Effector CD4-positive, alpha-beta T cell (primary cell): ENCODE data around the gene SMYD2.

ENCODE experiments used
- DNase-seq: peaks from one replicate; pipeline ENCODE4 v3.0.0-alpha.2; 2020

Gene SMYD2

DNA sequence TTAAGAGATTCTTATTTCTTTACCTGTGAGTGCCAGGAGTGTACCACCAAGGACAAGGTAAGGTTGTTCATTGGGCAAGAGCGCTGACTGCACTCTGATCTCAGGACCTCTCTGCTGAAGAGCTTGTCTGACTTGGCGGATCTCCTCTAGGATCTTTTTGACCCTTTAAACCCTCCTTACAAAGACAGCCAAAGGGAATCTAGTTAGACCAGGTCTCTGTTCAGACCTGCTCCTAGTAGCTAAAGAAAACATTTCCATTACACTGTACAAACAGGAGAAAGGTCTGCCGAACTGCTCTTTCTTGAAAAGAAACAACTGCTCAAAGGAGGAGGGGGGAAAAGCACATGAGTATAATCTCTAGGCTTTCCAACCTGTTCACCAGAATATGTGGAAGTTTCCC lies 49.3 kb downstream of the SMYD2 start:
- DNase-seq: no peak

DNA sequence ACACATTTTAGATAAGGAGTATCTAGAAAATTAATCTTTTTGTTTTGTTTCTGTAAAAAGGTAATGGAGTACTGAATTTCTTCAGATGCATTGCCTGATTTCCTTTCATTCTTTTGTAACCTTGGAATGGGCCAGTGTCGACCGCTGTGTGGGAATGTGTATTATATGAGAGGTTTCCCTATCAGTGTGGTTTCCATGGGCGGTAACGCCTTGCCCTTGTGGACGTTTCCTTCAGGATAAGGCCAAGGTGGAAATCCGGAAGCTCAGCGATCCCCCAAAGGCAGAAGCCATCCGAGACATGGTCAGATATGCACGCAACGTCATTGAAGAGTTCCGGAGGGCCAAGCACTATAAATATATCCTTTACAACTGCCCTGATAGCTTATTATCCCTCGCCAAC lies 49.8 kb downstream of the SMYD2 start:
- DNase-seq: no peak

DNA sequence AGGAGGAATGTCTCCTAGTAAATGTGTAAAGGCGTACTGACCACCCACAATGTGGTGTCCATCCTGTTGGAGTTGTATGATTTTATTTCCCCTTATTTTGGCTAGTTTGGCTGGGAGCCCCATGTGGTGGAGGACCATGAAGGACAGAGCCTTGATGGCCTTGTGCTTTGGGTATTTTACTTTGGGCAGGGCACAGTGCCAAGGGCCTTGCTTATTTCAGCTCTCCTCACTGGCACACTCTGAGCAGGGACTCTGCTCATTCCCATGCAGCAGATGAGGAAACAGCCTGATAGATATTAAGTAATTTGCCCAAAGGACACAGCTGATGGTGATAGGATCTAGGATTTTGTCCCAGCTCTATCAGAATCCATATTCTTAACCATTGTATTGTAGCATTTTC lies 50.2 kb downstream of the SMYD2 start:
- no peak for DNase-seq

DNA sequence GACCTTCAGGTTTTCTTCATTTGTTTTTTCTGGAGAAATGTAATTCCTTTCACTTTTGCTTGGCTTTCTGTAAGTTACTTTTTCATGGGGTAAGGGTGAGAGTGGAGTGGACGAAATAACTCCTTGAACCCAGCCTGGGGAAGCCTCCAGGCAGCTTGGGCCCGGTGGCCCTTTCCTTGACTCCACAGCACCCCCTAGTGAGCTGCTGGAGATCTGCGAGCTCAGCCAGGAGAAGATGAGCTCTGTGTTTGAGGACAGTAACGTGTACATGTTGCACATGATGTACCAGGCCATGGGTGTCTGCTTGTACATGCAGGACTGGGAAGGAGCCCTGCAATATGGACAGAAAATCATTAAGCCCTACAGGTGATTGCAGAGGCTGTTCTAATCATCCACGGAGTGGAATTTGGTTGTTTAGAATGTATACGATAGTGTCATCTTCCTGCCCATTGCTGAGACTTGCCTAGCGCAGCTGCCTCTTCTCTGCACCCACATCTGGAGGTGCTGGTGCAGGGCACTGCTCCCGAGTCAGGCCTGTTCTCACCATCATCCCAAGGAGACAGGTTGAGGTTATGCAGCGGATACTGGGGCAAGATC lies 51.0 kb downstream of the SMYD2 start:
- peak; percentile 27 for DNase-seq

DNA sequence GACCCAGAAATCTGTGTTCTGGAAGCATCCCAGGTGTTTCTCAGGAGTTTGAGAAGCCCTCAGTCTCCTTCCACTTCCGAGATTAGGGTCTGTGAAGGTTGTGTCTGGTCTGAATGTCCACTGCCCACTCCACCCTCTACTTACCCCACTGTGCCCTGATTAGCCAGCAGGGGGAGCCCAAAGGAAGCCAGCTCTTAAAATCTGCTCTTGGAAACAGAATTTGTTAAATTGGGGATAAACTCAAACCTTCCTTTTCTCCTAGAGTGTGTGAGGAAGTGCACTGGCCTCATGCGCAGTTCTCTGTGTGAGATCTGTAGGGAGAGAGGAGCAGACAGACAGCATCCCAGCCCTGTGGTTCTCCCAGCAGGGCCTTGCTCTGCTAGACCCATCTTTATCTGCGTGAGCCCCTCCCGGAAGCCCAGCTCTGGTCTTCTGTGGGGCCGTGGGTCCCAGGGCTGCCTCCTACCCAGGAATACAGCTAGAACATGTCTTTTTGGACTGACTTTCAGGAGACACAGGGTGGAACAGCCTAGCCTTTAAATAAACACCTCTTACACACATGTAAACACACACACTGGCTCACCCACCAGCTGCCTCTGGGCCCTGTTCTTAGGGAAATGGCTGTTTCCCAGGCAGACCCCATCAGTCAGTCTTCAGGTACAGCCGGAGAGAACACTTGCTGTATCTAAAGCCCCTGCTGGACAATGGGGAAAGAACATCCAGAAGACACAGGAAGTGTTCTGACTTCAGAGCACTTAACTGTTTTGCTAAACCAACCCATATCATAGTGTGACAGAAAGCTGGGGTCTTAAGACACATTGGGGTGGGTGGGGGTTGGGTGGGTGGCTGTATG lies 52.2 kb downstream of the SMYD2 start:
- DNase-seq: no peak

DNA sequence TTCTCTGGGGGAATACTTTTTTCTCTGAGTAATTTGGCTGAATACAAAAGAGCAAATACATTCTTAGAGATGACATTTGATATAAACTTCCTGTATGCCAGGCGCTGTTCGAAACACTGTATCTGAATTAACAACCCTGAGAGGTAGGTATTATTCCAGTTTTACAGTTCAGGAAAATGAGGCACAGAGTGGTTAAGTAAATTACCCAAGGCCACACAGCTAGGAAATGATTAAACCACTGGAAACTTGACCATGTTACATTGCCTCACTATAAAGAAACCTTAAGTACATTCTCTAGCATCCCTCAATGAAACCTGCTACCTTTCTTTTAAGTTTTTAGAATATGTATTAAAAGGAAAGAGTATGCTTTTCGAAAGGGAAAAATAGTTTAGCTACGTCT lies 54.6 kb downstream of the SMYD2 start:
- DNase-seq: no peak

DNA sequence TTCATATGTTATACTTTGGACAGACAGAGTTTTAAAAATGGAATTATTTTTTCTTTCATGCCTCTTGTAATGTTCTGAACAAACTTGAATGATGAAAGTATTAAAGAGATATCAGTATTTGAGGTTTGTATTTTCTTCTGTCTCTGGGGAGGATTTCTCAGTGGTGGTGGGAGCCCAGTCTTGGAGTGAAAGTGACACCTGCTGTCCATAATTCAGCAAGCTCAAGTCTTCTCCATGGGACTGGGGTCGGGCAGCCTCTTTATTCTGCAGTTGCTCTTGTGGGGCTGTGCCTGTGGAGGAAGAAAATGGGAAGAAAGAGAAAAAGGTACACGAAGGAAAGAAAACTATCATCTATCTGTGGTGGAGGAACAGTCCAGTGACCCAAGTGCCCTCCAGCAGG lies 56.1 kb downstream of the SMYD2 start:
- DNase-seq: no peak

DNA sequence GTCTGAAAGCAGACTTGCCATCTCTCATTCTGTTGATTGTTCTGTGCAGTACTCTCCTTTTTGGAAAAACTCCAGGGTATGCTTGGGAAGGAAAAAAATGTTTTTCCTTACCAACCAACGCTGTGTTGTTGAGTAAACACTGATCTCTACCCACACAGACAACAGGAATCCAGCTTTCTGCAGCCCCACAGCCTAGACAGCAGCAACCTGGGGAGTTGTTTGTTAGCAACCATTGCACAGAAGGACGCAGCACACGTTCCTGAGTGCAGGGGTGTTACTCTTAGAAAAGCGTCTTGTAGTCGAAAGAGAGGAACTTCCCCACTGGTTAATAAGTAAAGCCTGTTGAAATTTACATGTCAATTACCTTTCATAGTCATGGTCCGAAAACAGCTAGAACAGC lies 56.6 kb downstream of the SMYD2 start:
- no peak for DNase-seq

DNA sequence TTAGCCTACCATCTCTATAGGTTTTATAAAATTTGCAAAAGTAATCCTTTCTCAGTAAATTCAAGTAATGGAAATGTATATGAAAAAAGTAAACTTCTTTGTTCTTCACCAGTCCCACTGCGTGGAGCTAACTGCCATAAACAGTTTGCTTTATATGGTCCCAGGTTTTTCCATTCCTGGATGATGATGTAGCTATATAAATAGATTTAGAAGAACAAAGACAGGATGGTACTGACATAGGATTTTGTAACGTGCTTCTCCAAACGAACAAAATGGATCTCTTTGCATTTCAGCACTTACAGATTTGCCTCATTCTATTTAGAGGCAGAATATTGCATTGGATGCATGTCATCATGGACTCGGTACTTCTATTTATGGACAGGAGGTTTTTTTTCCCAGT lies 57.3 kb downstream of the SMYD2 start:
- DNase-seq: no peak

DNA sequence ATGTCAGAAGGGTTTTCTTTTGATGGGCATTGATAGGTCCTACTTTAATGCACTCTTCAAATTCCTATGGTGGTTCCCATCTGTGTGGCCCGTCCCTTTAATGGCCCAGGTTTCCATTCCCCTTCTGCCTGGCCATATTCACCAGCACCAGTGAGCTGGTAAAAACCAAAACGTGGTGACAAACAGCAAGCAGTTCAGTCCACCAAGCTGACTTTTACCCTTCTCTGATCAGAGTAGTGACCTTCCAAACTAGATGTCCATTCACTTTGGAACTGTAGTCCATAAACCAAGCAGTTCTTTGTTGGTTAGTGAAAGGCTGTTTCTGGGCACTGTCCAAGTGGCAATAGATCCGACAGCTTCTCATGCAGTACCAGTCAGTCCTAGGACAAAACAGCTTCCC lies 60.5 kb downstream of the SMYD2 start:
- DNase-seq: no peak

DNA sequence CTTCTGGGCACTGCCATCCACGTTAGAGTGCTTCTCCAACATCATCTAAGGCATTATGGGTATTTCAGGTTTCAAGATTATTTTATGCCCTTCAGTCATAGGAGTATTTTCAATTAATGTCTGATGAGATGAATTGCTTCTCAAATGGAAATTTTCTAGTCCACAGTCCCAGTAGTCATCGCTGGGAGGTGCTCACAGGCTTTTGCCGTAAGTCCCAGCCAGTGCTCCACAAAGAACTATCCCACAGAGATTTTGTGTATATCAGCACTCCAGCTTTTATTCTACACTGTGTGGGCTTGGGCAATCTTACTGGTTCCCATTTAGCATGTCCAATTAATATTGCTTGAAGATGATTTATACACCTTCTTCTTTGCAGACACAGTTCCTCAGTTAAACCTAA lies 61.0 kb downstream of the SMYD2 start:
- no peak for DNase-seq

DNA sequence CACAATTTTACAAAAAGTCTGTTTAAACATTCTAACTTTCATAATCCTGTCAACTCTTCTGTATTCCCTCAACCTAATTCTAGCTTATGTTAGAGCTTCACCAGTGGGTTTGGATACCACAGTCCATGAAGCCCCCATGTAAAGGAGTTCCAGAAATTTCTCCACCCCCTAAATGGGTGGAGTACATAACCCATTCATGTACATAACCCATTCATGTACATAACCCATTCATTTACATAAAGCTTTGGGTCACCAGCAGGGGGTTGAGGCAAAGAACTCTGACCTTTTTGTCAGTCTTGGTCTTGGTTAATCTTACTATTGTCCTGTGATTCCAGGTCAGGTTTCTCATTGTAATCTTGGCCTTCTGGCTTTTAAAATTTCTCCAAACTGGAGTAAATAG lies 61.6 kb downstream of the SMYD2 start:
- DNase-seq: no peak

DNA sequence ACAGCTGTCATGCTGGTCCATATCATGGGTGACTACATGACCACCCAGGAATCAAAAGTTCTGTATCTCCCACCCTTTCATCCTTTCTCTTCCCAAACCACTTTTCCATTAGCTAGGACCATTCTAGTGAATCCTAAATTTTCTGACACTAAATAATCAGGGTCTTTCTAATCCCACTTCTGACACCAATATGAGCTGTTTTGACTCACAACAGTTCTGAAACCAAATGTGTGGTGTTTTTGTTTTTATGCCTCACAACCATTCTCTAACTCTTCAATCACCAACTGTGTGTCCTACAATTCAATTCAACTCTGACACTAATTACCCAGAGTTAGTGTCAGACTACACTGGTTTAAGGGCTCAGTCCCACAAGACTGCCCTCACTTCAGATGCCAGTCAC lies 63.9 kb downstream of the SMYD2 start:
- no peak for DNase-seq

DNA sequence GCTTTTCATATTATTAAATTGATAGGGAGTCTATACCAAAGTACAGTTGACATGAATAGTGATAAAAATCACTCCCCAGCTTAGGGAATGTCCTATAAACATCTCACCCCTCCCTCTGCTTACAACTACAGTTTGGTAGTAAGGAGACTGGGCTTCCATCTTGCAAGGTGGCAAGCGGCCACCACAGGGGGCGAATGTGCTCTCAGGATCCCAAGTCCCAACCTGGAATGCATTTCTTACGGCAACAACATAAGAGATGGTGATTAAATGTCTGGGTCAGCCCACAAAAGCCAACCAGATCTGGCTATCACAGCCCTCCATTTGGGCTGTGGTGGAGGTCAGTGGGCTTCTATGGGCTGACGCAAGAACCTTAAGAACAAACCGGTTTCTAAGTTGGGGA lies 68.0 kb downstream of the SMYD2 start:
- no peak for DNase-seq

DNA sequence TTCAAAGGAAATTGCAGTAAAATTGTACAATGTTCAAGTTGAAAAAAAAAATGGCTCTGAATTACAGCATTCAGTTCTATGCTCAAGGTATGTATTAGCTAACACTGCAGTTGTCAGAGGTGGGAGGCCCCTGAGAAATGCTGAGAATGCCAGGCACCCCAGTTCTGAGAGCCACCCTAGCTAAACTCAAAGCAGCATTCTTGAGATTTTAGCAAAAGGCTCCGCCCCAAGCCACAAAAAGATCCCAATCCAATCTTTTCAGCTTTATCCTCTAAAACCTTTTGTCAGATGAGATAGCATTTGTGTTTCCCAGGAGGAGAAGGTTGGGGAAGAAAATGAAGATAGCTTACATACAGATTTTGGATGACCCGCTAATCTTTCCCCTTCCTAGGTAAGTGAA lies 68.8 kb downstream of the SMYD2 start:
- DNase-seq: no peak

DNA sequence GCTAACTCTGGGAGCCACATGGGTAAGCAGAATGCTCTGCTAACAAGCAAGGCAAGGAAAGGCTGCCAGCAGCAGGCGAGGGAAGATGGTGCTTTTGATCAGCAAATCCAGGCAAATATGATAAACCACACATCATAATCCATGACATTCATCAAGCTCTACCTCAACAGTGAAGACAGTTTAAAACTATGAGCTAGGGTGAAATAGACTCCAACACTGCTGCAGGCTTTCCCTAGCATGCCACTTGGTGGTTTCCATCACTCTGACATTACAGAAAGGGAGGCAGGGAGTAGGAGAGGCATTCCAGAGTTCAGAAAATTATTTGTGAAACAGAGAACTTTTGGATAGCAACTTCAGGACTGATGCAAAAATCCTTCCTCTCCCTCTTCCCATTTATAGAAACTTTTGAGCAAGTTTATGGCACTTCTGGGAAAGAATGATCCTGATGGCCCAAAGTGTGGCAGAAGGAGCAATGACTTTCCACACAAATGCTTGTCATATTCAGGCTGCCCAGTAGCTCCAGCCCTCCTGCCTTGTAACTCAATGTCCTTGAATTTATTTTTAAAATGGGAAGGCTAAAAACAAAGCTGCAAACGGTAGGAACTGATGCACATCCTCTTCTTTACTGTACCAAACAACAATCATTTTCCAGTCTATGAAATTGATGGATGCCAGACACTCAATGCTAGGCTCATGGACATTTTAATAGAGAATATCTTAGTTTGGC lies 70.8 kb downstream of the SMYD2 start:
- no peak for DNase-seq

DNA sequence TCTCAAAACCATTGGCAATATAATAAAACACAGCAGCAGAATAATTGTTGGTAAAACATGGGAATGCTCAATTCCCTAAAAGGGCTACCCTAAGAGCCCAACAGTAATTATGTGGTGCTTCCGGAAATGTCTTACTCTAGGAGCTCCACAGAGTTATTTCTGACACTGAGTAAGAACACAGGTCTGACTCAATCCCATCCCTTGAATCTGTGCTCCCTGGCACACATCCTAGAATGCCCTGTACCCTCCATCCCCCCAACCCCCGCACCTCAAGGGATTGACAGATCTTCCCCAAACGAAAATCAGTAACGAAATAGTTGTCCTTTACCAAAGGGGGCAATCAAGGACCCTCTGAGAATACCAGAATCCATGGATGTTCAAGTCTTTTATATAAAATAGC lies 71.9 kb downstream of the SMYD2 start:
- no peak for DNase-seq

DNA sequence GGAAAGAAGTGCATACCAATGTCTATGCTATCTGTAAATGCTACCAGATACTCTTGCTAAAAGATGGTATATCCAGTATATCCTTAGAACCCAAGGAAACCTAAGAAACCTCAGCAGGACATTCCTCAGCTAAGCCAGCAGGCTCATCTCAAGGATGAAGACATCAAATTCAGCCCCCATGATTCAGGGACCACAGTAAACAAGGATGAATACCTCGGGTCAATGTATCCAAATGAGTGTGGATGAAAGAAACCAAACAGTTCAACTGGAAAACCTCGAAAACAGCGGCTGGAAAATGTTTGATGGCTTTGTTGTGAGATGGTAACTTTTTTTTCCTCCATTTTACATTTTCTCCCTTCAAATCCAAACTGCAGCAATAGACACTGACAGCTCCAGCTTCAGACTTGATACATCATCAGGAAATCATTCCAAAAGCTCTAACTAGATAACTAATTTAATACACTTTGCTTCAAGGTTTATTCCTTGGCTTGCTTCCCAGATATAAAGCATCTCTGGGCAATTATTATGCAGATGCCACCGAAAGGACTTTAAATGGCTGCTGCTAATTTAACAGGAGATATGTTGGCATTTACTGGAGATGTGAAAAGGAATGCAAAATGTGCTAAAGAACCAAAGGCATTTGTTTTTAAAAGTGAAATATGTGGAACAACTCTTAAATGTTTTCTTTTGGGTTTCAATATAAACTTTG lies 73.6 kb downstream of the SMYD2 start:
- no peak for DNase-seq

DNA sequence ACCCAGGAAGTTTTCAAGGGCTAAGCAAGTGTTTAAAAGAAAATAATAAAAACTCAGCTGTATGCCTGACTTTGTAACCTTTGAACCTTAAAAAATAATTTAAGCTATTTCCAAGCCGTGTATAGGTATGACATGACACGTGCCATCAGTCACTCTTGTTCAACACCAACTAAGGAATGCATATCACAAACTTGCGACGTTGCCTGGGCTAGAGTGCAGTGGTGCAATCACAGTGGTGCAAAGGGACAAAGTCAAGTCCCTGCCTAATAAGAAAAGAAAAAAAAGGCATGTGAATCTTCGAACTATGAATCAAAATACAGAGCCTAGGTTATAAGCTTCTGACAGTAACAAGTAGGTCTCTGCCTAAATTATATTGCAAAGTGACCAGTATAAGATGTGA lies 79.2 kb downstream of the SMYD2 start:
- no peak for DNase-seq

DNA sequence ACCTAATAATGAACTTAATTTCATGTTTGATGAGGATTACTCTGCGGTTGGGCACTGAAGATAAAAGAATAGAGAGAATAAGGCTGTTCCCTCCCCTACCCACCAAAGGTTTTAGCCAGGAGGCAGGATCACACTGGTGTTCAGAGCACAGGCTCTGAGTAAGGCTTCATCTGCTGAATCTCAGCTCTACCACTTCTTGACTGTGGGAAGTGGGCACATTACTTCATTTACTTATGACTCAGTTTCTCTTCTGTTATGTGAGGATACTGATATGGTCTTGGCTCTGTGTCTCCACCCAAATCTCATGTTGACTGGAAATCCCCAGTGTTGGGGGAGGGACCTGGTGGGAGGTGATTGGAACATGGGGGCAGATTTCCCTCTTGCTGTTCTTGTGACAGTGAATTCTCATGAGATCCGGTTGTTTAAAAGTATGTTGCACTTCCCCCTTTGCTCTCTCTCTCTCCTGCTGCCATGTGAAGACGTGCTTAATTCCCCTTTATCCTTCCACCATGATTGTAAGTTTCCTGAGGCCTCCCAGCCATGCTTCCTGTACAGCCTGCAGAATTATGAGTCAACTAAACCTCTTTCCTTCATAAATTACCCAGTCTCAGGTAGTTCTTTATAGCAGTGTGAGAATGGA lies 79.7 kb downstream of the SMYD2 start:
- no peak for DNase-seq

DNA sequence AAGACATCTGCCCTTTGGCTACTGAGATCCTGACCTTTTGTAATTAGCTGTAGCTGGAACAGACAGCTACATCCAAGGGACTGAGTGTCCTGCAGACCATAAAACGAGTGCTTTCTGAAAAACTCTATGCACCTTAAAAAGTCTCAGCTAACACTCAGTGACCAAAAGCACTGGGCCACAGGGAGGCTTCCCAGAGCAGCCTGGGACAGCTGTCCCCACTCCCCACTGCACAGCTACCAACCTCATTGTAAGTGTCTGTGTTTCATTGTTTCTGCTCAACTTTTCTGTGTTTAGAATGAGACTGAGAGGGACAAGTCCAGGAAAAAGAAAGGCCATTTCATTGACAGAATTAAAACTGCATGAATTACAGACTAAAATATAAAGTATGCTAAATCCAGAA lies 80.7 kb downstream of the SMYD2 start:
- no peak for DNase-seq

DNA sequence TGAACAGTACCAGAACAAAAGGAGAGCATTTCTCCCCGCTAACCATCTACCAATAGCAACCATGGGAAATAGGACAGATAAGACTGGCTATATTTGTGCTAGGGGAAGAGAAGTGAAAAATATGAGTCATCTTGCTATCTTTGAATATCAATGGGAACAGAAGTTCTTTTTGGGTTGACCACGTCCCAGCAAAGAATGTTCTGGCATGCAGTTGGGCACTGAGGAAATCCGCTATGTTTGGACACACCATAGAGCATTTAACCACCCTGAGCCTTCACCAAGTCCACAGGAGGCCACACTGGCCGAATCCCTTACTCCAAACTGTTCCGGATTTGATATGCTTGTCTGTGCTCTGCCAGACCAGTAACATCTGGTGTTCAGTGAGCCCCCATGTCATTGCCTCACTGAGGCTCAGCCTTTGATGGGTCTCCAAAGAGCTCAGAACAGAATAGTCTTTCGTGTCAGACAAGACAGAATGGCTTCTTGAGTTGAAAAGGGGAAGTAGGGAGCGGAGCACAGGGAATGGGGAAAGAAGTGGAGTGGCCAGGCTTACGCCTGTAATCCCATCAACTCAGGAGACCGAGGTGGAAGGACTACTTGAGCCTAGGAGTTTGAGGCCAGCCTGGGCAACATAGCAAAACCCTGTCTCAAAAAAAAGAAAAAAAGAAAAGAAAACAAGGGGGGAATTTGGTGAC lies 81.4 kb downstream of the SMYD2 start:
- no peak for DNase-seq
